GM21526 (cell line): Measurements from ENCODE around the gene KLHL29.

Source experiments
- ATAC-seq: cut with Tn5 transposase; IDR thresholded peaks from one replicate; pipeline ENCODE4 v1.9.1; 2021; ENCODE audit warnings: moderate library complexity; ENCODE audit not compliant: unreplicated experiment, low FRiP score

KLHL29 gene

GRCh38 chr2:23563151-23563550, 178.2 kb downstream of the KLHL29 start:
- no peak for ATAC-seq

GRCh38 chr2:23563673-23564614, 179.0 kb downstream of the KLHL29 start:
- ATAC-seq, result no peak

DNA sequence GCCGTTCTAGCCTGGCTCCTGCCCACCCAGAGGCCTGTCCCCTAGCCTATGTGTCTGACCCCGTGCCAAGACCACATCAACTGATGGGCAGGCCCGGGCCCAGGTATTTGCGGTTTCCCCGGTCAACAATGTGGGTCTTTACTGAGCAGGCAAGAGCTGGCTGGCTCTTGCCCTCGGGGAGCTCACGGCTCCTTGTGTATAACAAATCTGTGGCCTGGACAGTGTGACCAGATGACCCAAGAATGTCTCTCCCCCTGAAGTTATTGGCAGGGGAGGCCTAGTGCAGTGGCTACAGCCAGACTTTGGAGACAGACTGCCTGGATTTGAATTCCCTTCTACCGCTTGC, 179.6 kb downstream of the KLHL29 start:
- ATAC-seq, result no peak

- ATAC-seq, result no peak
These were observed 180.4 kb downstream of the KLHL29 start for GRCh38 chr2:23565374-23565773.

DNA sequence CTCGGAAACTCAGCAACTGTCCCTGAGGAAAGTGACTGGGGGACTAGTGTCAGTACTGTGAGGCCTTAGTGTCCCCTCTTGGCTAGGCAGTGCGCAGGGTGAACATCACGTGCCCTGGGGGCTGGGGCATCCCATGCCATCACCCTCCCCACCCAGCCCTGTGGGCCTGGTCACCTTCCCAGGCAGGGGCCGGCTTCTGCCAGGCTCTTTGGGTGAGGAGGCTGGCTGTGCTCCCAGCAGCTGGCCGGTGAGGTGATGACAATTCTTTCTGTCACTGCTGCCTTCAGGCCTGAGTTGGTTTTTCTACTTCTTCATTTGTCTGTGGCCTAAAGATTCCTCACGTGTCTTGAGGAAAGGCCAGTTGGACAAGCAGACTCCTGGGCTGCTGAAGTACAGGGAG, 180.8 kb downstream of the KLHL29 start:
- ATAC-seq, result no peak

- ATAC-seq, result no peak
These were observed 181.5 kb downstream of the KLHL29 start for GRCh38 chr2:23566241-23567142.

- ATAC-seq, result no peak
These were observed 182.3 kb downstream of the KLHL29 start for GRCh38 chr2:23567161-23567756.

DNA sequence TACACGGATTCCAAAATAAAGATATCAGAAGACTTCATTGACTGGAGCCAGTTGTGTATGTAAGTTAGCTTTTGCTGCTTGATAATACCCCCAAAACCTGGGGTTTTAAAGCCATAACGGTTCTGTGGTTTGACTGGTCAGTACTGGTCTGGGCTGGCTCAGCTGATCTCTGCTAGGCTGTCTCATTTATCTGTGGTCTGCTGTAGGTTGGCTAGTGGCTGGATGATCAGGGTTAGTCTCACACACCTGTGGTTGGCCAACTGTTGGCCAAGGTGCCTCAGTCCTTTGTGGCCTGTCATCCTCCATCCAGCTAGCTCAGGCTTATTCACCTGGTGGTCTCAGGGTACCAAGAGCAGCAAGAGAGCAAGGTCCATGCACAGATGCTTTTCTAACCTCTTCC, 183.2 kb downstream of the KLHL29 start:
- ATAC-seq, result no peak

GRCh38 chr2:23568626-23569190, 183.7 kb downstream of the KLHL29 start:
- ATAC-seq, result no peak

DNA sequence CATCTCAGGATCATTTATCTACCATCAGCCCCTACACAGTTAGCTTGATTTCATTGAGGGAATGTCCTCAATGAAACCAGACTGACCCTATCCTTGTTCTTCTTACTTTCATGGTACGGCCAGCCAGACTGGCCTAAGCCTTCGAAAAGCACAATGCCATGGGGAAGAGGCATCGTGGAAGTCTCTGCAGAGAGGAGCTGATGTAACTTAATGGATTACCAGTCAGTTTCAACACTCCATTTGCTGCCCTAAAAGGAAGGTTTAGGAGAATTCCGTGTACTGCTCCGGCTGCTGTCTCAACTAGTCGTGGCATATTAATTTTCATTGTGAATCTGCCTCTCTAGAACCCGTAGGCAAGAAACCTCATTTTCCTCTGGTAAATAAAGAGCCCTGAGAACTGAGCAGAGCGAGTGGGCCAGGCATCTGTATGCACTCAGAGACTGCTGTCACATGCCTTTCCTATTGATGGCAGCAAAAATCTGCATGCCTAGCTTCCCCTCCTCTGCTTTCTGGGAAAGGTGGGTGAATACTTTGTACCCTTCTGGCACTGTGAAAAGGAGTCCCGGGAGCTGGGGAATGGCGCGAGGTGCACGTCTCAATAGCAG, 184.9 kb downstream of the KLHL29 start:
- ATAC-seq, result no peak

DNA sequence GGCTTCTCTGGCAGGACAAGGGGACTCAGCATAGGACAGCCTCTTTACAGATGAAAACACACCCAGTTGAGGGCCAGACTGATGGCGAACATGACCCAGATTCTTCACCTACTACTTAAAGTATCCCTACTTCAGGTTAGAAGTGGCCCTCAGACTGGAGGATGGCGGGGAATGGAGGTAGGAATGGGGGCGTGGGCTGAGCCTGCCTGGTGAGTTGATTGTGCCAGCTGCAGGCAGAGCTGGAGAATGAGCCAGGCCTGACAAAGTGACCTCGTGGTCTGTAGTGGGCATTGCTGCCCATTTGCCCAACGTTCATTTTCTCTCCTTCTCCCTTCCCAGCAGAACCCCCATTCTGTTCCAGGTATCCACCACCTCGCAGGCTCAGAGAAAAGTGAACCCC, 186.1 kb downstream of the KLHL29 start:
- ATAC-seq, result no peak

DNA sequence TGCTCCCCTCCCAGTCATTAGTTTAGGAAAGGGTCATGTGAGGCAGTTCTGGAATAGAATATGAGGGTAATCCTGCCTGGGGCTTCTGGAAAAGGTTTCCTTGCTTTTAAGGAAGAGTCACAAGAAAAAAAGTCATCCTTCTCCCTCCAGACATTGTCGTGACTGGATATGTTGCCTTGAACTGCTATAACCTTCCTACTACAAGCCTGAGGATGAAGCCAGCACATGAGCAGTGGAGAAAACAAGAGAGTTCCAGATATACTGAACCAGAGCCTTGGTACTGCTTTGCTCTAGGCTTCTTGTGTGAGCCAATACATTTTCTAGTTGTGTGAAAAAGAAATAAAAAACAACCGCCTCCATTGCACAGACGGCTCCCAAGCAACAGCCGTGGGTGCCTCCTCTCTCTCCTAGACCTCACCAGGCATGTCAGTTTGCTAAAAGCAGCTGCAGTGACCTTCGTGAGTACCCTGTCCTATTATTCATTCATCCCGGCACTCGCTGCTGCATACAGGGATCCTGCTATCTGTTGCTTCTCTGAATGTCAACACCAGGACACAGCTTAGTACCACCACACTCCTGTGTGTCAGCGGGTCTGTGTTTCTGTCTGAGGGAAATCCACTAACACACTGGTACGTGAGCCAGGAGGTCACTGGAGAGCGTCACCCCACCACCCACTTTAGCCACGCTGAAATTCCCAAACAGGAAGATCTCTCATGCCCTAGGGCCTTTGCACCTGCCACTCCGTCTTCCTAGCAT, 186.7 kb downstream of the KLHL29 start:
- no peak for ATAC-seq

GRCh38 chr2:23574919-23575654, 190.1 kb downstream of the KLHL29 start:
- ATAC-seq, result no peak

DNA sequence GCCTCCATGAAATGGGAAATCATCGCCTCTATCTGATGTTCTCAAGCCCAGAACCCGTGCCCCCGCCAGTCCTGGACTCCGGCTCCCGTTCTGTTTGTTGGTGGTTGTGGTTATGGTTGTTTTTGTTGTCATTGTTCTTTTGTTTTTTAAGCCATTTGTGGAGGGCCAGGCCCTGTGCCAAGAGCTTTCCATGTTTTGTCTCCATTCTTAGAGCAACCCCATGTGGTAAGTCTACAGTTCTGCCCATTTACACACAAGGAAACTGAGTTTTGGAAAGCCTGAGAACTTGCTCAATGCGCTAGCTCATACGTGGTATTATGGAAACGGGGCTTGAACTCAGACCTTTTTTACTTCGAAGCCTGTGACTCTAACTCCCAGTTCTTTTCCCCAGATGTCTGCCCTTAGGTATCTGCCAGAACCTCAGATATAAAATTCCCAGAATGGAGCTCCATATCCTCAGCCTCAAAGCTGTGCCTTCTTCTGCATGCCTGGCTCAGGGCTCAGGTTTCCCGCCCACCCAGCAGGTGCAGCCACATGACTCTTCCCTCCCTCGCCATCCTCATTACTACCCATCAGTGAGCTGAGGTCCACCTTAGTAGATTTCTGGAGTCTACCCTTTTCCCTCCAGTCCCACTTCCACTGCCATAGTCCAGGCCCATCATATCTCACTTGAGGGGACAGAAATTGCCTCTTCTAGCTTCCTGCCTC, 194.1 kb downstream of the KLHL29 start:
- no peak for ATAC-seq

DNA sequence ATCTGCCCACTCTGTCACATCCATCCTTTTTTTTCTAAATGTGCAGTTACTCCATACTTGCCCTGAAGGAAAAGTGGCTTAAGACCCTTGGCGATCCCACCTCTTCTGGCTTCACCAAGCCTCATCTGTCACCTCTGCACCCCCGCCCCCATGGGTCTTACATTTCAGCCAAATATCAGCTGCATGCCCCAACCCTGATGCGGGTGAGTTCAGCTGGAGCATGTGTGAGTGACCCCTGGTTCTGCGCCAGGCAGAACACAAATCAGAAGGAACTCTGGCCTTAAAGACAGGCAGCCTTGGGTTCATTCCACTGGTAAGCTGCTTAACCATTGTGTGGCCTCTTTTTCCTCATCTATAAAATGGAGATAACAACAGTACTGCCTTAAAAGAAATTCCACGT, 194.7 kb downstream of the KLHL29 start:
- no peak for ATAC-seq

- no peak for ATAC-seq
These were observed 198.5 kb downstream of the KLHL29 start for GRCh38 chr2:23583467-23583866.

DNA sequence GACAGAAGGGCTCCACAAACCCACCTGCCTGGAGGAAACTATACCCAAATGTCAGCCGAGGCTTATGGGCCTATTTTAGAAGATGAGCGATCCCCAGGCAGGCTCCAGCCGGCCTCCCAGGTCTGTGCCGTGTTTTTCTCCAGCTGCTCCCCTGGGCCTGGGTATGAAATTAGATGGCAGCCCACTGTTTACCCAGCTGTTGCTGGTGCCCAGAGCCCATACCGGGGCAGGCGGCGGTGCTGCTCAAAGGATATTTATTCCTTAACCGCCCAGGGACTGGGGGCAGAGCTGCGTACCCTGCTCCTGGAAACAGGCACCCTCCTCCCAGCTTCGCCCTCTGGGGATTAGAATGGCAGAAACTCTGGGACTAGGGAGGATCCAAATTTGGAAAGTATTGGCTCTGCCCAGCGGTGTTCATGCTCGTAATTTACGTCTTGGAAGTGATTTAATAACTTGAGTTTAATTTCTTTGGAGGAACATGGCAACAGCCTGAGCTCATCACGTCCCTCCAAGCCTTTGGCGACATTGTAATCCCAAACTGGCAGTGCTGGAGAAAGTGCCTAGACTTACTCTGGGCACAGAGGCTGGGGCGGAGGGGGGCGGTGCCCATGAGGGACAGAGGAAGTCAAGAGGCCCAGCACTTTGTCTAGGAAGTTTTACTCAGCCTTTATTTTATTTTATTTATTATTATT, 199.2 kb downstream of the KLHL29 start:
- no peak for ATAC-seq
